Renal pelvis (tissue), 4 donors: ENCODE results near the gene CBX7. TPM values are rescaled to one million over a fixed set of nuclear protein-coding genes. Genes with fewer than 3 reads are reported as not detected.
"Not testable (repeated sequence)": the region's sequence is repeated elsewhere in the genome, so short reads cannot be mapped to it uniquely, and the experiment has no call there.

Experiments
- DNase-seq: peaks from one replicate; pipeline ENCODE4 v3.0.0-alpha.2; 2013
- polyA plus RNA-seq, 3 donors: library from polyadenylated mRNA; unstranded; fragments of 120-200 nt; gene quantifications; one replicate each; pipeline ENCODE4 v1.2.1, GENCODE V29; 2013; ENCODE audit not compliant: insufficient read length in 3 of 3

The CBX7 gene
- polyA plus RNA-seq, 3 donors = 8.0 to 12.8 (median 12.4) TPM

DNA sequence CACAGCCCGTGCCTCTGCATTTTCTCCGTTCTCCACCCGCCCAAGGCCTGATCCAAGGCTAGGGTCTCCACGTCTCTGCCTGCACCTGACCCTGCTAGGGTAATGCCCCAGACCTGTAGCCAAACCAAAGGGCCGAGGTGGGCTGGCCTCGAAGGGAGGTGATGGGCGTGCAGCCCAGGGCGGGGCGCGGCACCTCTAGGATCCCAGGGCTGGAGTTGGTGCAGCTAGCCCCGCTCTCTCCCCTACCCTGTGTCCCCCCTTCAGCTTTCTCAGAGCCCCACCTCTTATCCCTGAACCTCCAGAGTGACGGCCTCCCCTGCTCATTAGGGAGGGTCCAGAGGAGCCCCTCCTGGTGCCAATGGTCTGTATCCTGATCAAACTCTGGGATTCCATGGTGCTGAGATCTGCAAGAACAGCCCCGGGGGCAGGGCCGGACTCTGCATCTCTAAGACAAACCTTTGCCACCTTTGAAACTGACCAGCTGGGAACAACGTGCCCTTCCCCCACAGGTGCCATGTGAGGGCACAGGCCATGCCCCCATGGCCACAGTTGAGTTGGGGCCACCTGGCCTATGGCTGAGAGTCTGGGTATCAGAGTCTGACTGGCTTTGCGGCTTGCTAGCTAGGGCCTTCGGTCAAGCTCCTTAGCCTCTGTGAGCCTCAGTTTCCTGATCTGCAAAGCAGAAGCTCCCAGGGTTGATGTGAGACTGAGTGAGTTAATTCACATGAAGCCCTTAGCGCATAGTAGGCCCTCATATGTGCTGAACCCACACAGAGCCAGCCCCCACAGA, 23.1 kb upstream of the CBX7 start:
- no peak for DNase-seq

GRCh38 chr22:39174498-39175352, 22.2 kb upstream of the CBX7 start:
- peak; percentile 95 for DNase-seq

DNA sequence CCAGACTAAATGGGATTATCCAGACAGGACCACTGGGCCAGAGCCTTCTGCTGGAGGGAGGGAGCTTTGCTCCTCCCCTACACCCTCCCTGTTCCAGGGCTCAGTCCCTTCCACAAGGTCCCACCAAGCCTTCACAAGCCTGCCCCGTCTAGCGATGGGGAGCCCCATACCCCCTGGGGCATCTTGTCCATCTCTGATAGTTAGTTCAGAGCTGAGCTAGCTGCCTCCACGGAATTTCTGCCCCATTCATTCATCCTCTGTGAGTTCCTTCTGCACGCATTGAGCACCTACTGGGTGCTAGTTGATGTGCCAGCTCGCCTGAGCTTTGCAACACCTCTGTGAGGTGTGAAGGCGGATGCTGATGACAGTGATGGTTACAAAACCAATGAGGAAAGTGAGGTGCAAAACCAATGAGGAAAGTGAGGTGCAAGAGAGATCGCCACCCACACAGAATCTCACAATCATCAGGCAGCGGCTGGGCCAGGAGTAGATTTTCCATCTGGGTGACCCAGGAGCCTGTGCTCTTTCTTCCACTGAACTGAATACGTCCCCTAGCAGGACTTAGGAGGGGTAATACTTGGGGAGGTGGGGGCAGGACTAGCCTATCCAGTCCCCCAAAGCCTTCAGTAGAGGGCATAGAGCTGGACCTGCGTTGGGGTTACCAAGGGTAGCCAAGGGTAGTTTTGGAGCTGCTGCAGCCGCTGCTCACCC, 21.5 kb upstream of the CBX7 start:
- DNase-seq = no peak

- DNase-seq = no peak
These were observed 20.7 kb upstream of the CBX7 start for GRCh38 chr22:39173050-39173706.

- not testable (repeated sequence) for DNase-seq
These were observed 20.0 kb upstream of the CBX7 start for GRCh38 chr22:39172265-39173049.

DNA sequence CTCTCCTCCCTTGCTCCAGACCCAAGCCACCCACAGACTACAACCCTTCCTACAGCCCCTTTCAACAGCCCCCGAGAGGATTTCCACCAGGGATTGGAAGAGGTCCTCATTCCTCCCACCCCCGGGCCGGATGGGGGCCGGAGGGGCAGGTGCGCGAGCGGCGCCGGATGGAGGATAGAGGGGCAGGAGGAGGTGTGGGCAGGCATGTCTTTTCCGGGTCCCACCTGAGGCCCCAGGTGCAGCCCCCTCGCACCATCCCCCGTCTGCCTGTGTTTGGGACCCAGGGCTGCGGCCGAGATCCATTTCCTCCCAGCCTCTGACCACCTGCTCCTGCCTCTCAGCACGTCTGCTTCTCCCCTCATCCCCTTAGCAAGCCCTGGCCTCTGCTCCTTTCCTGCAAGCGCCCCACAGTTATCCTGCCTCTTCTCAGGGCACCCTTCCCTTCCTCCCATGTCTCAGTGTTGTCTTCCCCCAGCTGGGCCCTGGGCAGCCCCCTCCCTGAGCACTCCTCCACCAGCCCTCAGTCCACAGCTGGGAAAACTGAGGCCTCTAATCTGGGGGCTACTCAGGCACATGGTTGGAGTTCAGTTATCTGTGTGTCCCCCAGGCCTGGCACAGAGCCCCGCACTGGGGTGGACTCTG, 19.3 kb upstream of the CBX7 start:
- no peak for DNase-seq

GRCh38 chr22:39170825-39171622, 18.5 kb upstream of the CBX7 start:
- peak; percentile 77 for DNase-seq

GRCh38 chr22:39169797-39170466, 17.5 kb upstream of the CBX7 start:
- no peak for DNase-seq

- no peak for DNase-seq
These were observed 14.1 kb upstream of the CBX7 start for GRCh38 chr22:39166547-39166946.

GRCh38 chr22:39156093-39156492, 3.6 kb upstream of the CBX7 start:
- DNase-seq = not testable (repeated sequence)

GRCh38 chr22:39155421-39155820, 2.9 kb upstream of the CBX7 start:
- no peak for DNase-seq

GRCh38 chr22:39153220-39153717, 789 bp upstream of the CBX7 start:
- DNase-seq = no peak

DNA sequence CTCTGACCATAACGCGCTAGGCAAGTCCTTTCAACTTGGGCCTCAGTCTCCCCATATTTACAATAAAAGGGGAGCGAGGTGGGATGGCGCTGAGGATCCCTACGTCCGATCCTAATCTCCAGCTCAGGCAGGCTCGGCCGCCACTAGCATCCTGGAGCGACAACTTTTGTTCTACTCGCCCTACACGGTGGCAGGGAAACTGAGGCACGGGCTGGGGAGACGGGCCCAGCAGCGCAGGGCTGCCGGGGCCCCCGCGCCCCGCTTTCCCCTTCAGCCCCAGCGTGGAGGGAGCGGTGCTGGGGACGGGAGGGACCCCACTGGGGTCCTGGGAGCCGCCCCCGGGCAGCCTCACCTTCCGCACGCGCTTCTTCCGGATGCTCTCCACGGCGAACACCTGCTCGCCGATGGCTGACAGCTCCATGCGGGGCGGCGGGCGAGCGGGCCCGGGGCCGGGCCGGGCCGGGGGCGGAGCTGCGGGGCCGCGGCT, 413 bp downstream of the CBX7 start:
- no peak for DNase-seq

GRCh38 chr22:39151329-39151975, 1.0 kb downstream of the CBX7 start:
- no peak for DNase-seq

- DNase-seq = no peak
These were observed 1.6 kb downstream of the CBX7 start for GRCh38 chr22:39150848-39151215.

GRCh38 chr22:39149915-39150847, 2.3 kb downstream of the CBX7 start:
- no peak for DNase-seq
